Hematopoietic multipotent progenitor cell (in vitro differentiated cells): ENCODE results near the gene STIL. TPM values are rescaled to one million over a fixed set of nuclear protein-coding genes. Genes with fewer than 3 reads are reported as not detected.

Experiments used
- total RNA-seq: library from RNA; depleted of rRNA; stranded (reverse); fragments of >200 nt; gene quantifications from one replicate; pipeline ENCODE4 v1.2.3, GENCODE V29; 2012

The STIL gene
- total RNA-seq, 1 donor = 4.6 TPM

Other genes starting within 250 kb of the STIL start
- not detected for gene CYP4Z1, start 246.9 kb downstream of the STIL start, total RNA-seq
- gene CYP4A22, start 176.7 kb downstream of the STIL start, total RNA-seq = under 0.01 TPM
- gene PDZK1IP1, start 124.1 kb downstream of the STIL start, total RNA-seq = 1.9 TPM
- 70.6 TPM for gene TAL1, start 81.9 kb downstream of the STIL start, total RNA-seq
- gene CMPK1, start 19.6 kb upstream of the STIL start, total RNA-seq = 18.9 TPM
- not detected for gene FOXE3, start 102.1 kb upstream of the STIL start, total RNA-seq
- gene FOXD2, start 123.9 kb upstream of the STIL start, total RNA-seq = 0.27 TPM